Breast epithelium (tissue), 4 donors: ENCODE data around the gene SERP2. TPM values are rescaled to one million over a fixed set of nuclear protein-coding genes. Genes with fewer than 3 reads are reported as not detected.
A peak's percentile ranks its signal among the peaks of the same experiment; 100 is the strongest.

Source experiments
- DNase-seq, 2 donors: peaks; one replicate each; pipeline ENCODE4 v3.0.0-alpha.2; 2019; ENCODE audit warnings: low spot score in 2 of 2
- H3K27ac ChIP-seq, 2 donors: fragments of 200-600 bp; sonication (generic) in 1 of 2; one replicate each; pipeline ENCODE4 v1.5.1; 2016 to 2019; ENCODE audit warnings: mild to moderate bottlenecking in 1 of 2
- H3K27me3 ChIP-seq, 2 donors: fragments of 200-600 bp; sonication (generic) in 1 of 2; one replicate each; pipeline versions ENCODE4 v1.5.1 to v1.6.0; 2017 to 2019; ENCODE audit warnings: control low read depth in 1 of 2, mild to moderate bottlenecking in 1 of 2
- H3K36me3 ChIP-seq: fragments of 200-600 bp; one replicate; pipeline ENCODE4 v1.5.1; 2019
- H3K4me1 ChIP-seq, 2 donors: fragments of 200-600 bp; sonication (generic); one replicate each; pipeline ENCODE4 v1.5.1; 2016 to 2019; ENCODE audit warnings: control low read depth in 1 of 2
- H3K4me3 ChIP-seq, 3 donors: fragments of 200-600 bp; sonication (generic); 1 replicate in 2 of 3; 2 replicates in 1 of 3; pipeline ENCODE4 v1.5.1; 2016 to 2019; ENCODE audit warnings: mild to moderate bottlenecking in 3 of 3, moderate library complexity in 2 of 3
- H3K9me3 ChIP-seq, 2 donors: fragments of 200-600 bp; sonication (generic) in 1 of 2; one replicate each; pipeline ENCODE4 v1.5.1; 2016 to 2019; ENCODE audit warnings: control low read depth in 1 of 2
- CTCF ChIP-seq, 3 donors: fragments of 450-650 bp; IDR thresholded peaks; one replicate each; pipeline ENCODE4 v1.5.1; 2016 to 2017; ENCODE audit warnings: antibody characterized with exemption in 3 of 3, mild to moderate bottlenecking in 3 of 3, moderate library complexity in 3 of 3
- POLR2A ChIP-seq: fragments of 450-650 bp; IDR thresholded peaks from one replicate; pipeline ENCODE4 v1.6.1; 2016; ENCODE audit warnings: antibody characterized with exemption, mild to moderate bottlenecking, moderate library complexity
- POLR2AphosphoS5 ChIP-seq, 3 donors: sonication (generic); formaldehyde crosslinking; IDR thresholded peaks; one replicate each; pipeline ENCODE4 v1.6.1; 2017; ENCODE audit warnings: antibody characterized with exemption in 3 of 3
- intact Hi-C: fragments of 100-400 bp; cut with DNase I; formaldehyde crosslinking; loops from one replicate; pipeline ENCODE4 v1.15.1; 2023; ENCODE audit warnings: low total_unique reads
- total RNA-seq, 3 donors: library from RNA; depleted of rRNA; stranded (reverse); fragments of >200 nt; gene quantifications; one replicate each; pipeline ENCODE4 v1.1.0, GENCODE V29; 2016

The SERP2 gene
- total RNA-seq, 3 donors from 2014 or later = 2.6 to 6.9 (median 6.4) TPM

DNA sequence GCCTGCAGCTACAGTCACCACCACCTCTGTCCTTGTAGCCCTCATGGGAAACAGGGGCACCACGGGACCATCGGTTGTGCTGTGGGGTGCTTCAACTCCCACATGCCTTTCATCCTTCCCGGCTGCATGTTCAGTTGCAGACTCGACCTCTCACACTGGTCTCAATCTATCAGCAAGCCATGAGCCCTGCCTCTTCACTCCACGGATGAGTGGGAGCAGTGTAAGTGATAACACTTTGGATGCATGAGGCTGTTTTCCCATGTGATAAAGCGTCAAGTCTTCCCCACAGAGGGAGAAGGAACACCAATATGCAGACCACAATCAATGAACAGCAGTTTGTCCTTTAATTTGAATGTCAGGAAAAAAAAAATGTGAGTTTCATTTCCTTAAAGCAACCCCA is 12.2 kb downstream of the SERP2 start:
- intact Hi-C loops = no loop called here
- no peaks in the 10 kb centered on the region for H3K27me3 ChIP-seq

GRCh38 chr13:44386913-44387556 is 13.4 kb downstream of the SERP2 start:
- no peak for TF ChIP-seq POLR2AphosphoS5 (IDR thresholded peaks at IDR 0.05)
- no peak for TF ChIP-seq CTCF (IDR thresholded peaks at IDR 0.05)
- no peak for TF ChIP-seq POLR2A

More for the DNA sequence above, 12.2 kb downstream of the SERP2 start:
- Histone ChIP-seq H3K36me3 (no peaks in the 10 kb centered on the region), H3K9me3 (no peaks in the 10 kb centered on the region), H3K4me1 (no peaks in the 10 kb centered on the region), H3K4me3 (no peak overlapping the region), H3K27ac (no peak overlapping the region)
- TF ChIP-seq POLR2AphosphoS5 (IDR thresholded peaks at IDR 0.05) = no peak
- no peak for TF ChIP-seq POLR2A
- no peak for TF ChIP-seq CTCF (IDR thresholded peaks at IDR 0.05)
- no peak for DNase-seq

DNA sequence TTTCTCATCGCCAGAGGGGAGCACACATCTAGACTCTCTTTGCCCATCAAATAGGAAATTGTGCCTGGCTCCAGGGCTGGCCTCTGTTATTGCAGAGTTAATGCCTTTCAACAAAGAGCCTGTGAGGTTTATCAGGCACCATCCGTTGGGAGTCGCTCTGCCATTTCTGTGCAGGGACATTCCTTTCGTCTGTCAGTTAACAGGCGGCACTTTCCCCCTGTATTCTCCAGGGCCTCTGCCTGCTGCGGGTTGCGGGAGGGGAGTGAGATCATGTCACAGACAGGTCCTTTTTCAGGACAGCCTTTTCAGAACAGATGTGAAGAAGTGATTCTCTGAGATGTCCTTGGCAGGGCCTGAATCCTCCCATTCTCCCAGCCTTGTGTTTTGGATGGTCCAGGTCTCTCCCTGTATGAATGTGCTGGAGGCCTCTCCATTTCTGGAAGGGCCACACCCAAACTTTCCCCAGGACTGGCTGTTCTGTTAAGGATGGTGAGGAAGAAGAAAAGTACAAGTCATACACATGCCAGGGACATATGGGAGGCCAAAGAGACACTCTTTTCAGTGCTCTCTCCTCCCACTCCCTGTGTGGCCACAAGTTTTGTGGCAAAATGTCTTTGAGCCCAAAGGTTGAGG is 14.9 kb downstream of the SERP2 start:
- intact Hi-C loops = no loop called here

More at GRCh38 chr13:44386913-44387556, 13.4 kb downstream of the SERP2 start:
- no peak for DNase-seq
- Histone ChIP-seq H3K36me3 (no peaks in the 10 kb centered on the region), H3K9me3 (no peaks in the 10 kb centered on the region), H3K27ac (no peak overlapping the region), H3K4me3 (no peak overlapping the region), H3K27me3 (no peaks in the 10 kb centered on the region), H3K4me1 (no peaks in the 10 kb centered on the region)
- intact Hi-C loops = no loop called here

DNA sequence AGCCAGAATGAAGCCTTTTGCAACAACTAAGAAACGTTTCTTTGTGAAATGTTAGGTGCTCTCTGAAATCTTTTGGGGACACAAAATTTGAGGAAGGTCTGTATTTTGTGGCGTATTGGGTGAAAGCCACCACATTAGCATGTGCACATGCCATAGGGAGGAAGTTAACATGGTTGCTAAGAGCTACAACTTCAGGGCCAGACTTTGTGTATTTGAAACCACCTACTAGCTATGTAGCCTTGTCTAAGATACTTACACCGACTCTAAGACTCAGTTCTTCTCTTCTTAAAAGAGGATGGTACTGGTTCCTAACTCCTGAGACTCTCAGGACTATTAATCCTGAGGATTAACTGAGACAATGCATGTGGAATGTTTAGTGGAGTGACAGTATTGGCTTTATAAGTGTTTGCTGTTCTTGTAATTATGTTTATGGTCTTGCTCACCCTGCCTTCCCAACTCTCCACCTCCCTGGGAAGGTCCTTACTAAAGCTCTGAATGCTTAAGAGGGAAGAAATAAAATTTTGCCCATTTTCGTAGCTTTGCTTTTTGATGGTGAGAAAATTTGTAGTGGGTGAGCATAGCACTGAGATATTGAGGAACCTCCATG is 15.5 kb downstream of the SERP2 start:
- Histone ChIP-seq H3K4me1 (no peaks in the 10 kb centered on the region), H3K27ac (no peak overlapping the region), H3K4me3 (no peak overlapping the region), H3K9me3 (no peaks in the 10 kb centered on the region), H3K36me3 (no peaks in the 10 kb centered on the region), H3K27me3 (no peaks in the 10 kb centered on the region)
- TF ChIP-seq CTCF (IDR thresholded peaks at IDR 0.05) (no peak), POLR2A (no peak), POLR2AphosphoS5 (IDR thresholded peaks at IDR 0.05) (no peak)
- intact Hi-C loops = no loop called here
- DNase-seq = no peak

More for the DNA sequence above, 14.9 kb downstream of the SERP2 start:
- no peak for TF ChIP-seq CTCF (IDR thresholded peaks at IDR 0.05)
- TF ChIP-seq POLR2AphosphoS5 (IDR thresholded peaks at IDR 0.05) = no peak
- no peak for TF ChIP-seq POLR2A
- Histone ChIP-seq H3K4me1 (no peaks in the 10 kb centered on the region), H3K4me3 (no peak overlapping the region), H3K36me3 (no peaks in the 10 kb centered on the region), H3K27ac (no peak overlapping the region), H3K9me3 (no peaks in the 10 kb centered on the region), H3K27me3 (no peaks in the 10 kb centered on the region)
- no peak for DNase-seq

DNA sequence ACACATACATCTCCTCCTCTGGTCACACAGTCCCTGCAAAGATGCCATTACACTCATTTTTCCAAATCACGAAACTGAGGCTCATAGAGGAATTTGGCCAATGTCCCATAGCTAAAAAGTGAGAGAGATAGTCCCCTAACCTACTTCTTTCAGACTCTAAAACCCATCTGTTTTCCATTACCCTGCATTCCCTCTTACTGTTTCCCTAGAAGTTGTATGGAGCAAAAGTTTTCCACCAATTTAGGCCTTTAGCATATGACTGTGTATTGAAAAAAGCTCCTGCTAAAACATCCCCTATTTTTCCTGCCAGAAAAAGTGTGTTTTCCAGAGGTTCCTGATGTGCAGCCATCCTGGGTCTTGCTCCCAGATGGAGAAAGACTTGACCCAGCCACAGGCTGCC is 16.3 kb downstream of the SERP2 start:
- no peaks in the 10 kb centered on the region for H3K9me3 ChIP-seq
- intact Hi-C loops = no loop called here

More for the DNA sequence above, 16.3 kb downstream of the SERP2 start:
- Histone ChIP-seq H3K27me3 (no peaks in the 10 kb centered on the region), H3K27ac (peak overlapping the region in 1 of 2 donors; percentile 53), H3K36me3 (no peaks in the 10 kb centered on the region), H3K4me1 (no peaks in the 10 kb centered on the region), H3K4me3 (no peak overlapping the region)
- TF ChIP-seq POLR2A (no peak), CTCF (IDR thresholded peaks at IDR 0.05) (no peak), POLR2AphosphoS5 (IDR thresholded peaks at IDR 0.05) (no peak)
- DNase-seq = no peak
